ENCODE results near the gene CCDC187.
"Not testable (repeated sequence)": the region's sequence is repeated elsewhere in the genome, so short reads cannot be mapped to it uniquely, and the experiment has no call there.

DNA sequence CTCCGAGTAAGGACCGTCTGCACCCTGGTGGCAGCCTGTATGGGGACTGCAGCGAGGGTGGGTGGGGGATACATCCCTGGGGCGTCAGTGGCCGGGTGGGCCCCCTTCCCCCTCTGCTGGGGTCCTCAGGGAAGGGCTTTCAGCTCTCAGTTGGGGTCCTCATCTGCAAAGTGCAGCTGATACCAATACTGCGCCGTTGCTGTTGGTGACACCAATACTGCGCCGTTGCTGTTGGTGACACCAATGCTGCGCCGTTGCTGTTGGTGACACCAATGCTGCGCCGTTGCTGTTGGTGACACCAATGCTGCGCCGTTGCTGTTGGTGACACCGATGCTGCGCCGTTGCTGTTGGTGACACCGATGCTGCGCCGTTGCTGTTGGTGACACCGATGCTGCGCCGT, 48.0 kb upstream of the CCDC187 start:
- TF ChIP-seq, protein P1, sequence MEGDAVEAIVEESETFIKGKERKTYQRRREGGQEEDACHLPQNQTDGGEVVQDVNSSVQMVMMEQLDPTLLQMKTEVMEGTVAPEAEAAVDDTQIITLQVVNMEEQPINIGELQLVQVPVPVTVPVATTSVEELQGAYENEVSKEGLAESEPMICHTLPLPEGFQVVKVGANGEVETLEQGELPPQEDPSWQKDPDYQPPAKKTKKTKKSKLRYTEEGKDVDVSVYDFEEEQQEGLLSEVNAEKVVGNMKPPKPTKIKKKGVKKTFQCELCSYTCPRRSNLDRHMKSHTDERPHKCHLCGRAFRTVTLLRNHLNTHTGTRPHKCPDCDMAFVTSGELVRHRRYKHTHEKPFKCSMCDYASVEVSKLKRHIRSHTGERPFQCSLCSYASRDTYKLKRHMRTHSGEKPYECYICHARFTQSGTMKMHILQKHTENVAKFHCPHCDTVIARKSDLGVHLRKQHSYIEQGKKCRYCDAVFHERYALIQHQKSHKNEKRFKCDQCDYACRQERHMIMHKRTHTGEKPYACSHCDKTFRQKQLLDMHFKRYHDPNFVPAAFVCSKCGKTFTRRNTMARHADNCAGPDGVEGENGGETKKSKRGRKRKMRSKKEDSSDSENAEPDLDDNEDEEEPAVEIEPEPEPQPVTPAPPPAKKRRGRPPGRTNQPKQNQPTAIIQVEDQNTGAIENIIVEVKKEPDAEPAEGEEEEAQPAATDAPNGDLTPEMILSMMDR (conservative IDR thresholded peaks at IDR 0.05): not testable (repeated sequence)
- not testable (repeated sequence) for TF ChIP-seq ZFX (IDR thresholded peaks at IDR 0.05)
